MCF 10A (cell line): ENCODE data around the gene TEX13A. TPM values are rescaled to one million over a fixed set of nuclear protein-coding genes. Genes with fewer than 3 reads are reported as not detected.
A peak's percentile ranks its signal among the peaks of the same experiment; 100 is the strongest.
"Not testable (repeated sequence)": the region's sequence is repeated elsewhere in the genome, so short reads cannot be mapped to it uniquely, and the experiment has no call there.

Experiments used
- BruUV-seq: library from RNA; stranded (reverse); fragments of 400-500 nt; replicated peaks from 2 replicates; lab custom pipeline; 2021; lab: Mats Ljungman, UMichigan
- CTCF ChIA-PET: fragments of 300-600 bp; sonication (Branson Sonifier 250); formaldehyde crosslinking; extraction: SDS; loops from one replicate; lab custom pipeline; 2021; ENCODE audit warnings: antibody characterized with exemption, inconsistent platforms; lab: Yijun Ruan, JAX
- POLR2A ChIA-PET: fragments of 300-600, 350-650 bp; sonication (Branson Sonifier 250); formaldehyde crosslinking; extraction: SDS; loops from one replicate; lab custom pipeline; 2020; ENCODE audit warnings: antibody characterized with exemption, inconsistent platforms; lab: Yijun Ruan, JAX
- DNase-seq: peaks from one replicate; pipeline ENCODE4 v3.0.0-alpha.2; 2018; ENCODE audit not compliant: unreplicated experiment
- H3K27ac Mint-ChIP-seq: one replicate; pipeline ENCODE4 v1.8.0; 2022; ENCODE audit warnings: mild to moderate bottlenecking, low read depth, mixed read lengths; ENCODE audit not compliant: unreplicated experiment
- H3K27me3 Mint-ChIP-seq: one replicate; pipeline ENCODE4 v1.8.0; 2022; ENCODE audit warnings: mixed read lengths; ENCODE audit not compliant: insufficient read depth, unreplicated experiment
- H3K36me3 Mint-ChIP-seq: one replicate; pipeline ENCODE4 v1.8.0; 2022; ENCODE audit warnings: mild to moderate bottlenecking, moderate library complexity, mixed read lengths; ENCODE audit not compliant: insufficient read depth, unreplicated experiment
- H3K4me1 Mint-ChIP-seq: one replicate; pipeline ENCODE4 v1.8.0; 2022; ENCODE audit warnings: mixed read lengths; ENCODE audit not compliant: insufficient read depth, unreplicated experiment
- H3K4me3 Mint-ChIP-seq: one replicate; pipeline ENCODE4 v1.8.0; 2022; ENCODE audit warnings: mild to moderate bottlenecking, moderate library complexity, mixed read lengths; ENCODE audit not compliant: unreplicated experiment
- H3K9me3 Mint-ChIP-seq: one replicate; pipeline ENCODE4 v1.8.0; 2022; ENCODE audit warnings: mixed read lengths; ENCODE audit not compliant: unreplicated experiment
- intact Hi-C: fragments of 100-400 bp; cut with micrococcal nuclease; formaldehyde crosslinking; loops from 2 replicates; pipeline ENCODE4 v1.14.1; 2022
- total RNA-seq: library from RNA; stranded (reverse); gene quantifications from 2 replicates; pipeline ENCODE4 v1.2.3, GENCODE V29; 2022
- TF ChIP-seq, protein P1 (sequence below): fragments of 200-600 bp; IDR thresholded peaks from one replicate; pipeline ENCODE4 v1.8.0; 2022; ENCODE audit warnings: antibody characterized with exemption, mild to moderate bottlenecking; ENCODE audit not compliant: unreplicated experiment

TEX13A gene
- total RNA-seq, 1 experiment from 2014 or later = 0.30 TPM

DNA sequence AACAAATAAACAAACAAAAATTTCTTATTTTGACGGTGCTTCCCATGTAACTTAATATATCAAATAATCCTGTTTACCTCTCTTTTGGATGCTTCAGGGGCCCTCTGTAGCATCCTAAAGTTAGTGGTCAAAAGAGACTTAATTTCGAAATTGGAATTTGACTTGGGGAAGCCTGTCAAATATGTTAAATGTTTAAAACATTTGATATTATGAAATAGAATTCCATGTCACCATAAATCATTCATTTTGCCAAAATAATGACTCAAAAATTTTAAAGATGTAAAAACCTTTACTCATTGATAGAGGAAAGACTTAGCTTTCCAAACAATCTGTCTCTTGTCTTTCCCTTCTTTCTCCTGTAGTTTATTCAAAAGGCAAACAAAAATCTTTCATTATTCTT lies 20.6 kb upstream of the TEX13A start:
- Mint-ChIP-seq H3K36me3 (no peaks in the 10 kb centered on the region), H3K27me3 (peaks cover 33% of the 10 kb centered on the region), H3K4me1 (no peaks in the 10 kb centered on the region), H3K4me3 (no peak overlapping the region), H3K9me3 (no peaks in the 10 kb centered on the region), H3K27ac (no peak overlapping the region)
- DNase-seq = peak; percentile 44
- TF ChIP-seq, protein P1, sequence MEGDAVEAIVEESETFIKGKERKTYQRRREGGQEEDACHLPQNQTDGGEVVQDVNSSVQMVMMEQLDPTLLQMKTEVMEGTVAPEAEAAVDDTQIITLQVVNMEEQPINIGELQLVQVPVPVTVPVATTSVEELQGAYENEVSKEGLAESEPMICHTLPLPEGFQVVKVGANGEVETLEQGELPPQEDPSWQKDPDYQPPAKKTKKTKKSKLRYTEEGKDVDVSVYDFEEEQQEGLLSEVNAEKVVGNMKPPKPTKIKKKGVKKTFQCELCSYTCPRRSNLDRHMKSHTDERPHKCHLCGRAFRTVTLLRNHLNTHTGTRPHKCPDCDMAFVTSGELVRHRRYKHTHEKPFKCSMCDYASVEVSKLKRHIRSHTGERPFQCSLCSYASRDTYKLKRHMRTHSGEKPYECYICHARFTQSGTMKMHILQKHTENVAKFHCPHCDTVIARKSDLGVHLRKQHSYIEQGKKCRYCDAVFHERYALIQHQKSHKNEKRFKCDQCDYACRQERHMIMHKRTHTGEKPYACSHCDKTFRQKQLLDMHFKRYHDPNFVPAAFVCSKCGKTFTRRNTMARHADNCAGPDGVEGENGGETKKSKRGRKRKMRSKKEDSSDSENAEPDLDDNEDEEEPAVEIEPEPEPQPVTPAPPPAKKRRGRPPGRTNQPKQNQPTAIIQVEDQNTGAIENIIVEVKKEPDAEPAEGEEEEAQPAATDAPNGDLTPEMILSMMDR = no peak
- intact Hi-C loops = no loop called here
- no TSS peak for BruUV-seq
- POLR2A ChIA-PET = no interaction called here
- CTCF ChIA-PET = no interaction called here

DNA sequence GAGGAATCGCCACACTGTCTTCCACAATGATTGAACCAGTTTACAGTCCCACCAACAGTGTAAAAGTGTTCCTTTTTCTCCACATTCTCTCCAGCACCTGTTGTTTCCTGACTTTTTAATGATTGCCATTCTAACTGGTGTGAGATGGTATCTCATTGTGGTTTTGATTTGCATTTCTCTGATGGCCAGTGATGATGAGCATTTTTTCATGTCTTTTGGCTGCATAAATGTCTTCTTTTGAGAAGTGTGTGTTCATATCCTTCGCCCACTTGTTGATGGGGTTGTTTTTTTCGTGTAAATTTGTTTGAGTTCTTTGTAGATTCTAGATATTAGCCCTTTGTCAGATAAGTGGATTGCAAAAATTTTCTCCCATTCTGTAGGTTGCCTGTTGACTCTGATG lies 16.9 kb upstream of the TEX13A start:
- CTCF ChIA-PET, H3K9me3 Mint-ChIP-seq, H3K36me3 Mint-ChIP-seq, POLR2A ChIA-PET, DNase-seq, BruUV-seq, H3K4me1 Mint-ChIP-seq, intact Hi-C loops, H3K4me3 Mint-ChIP-seq, H3K27ac Mint-ChIP-seq: not testable (repeated sequence)
- H3K27me3 Mint-ChIP-seq = peaks cover 21% of the 10 kb centered on the region

DNA sequence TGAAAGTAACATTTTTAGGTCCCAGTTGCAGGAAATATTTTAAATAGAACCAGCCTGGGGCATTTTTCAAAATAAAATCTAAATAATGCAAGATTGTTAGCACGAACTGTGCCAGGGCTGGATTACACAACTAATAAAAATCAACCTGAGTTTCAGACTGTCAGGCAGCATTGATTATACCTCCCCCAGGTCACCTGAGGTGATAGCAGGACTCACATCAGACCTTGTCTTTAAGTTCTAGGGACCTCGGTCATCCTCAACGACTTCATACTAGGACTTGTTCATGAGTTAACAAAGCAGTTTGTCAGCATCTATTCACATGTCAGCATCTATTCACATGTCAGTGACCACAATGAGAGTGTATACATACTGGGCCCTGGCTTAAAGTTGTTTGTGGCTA lies 8.7 kb upstream of the TEX13A start:
- H3K27ac Mint-ChIP-seq = no peak overlapping the region
- ChIA-PET POLR2A (no interaction called here), CTCF (interaction anchor here (0.7 kb wide), 1 partner anchor 39 kb away, joined by 3 read pairs; no protein-coding TSS in a partner anchor)
- no peak for DNase-seq
- TF ChIP-seq, protein P1 = no peak
- no peaks in the 10 kb centered on the region for H3K9me3 Mint-ChIP-seq
- BruUV-seq = no TSS peak
- H3K4me3 Mint-ChIP-seq = no peak overlapping the region
- intact Hi-C loops = no loop called here
- peaks cover 32% of the 10 kb centered on the region for H3K27me3 Mint-ChIP-seq
- no peaks in the 10 kb centered on the region for H3K36me3 Mint-ChIP-seq
- no peaks in the 10 kb centered on the region for H3K4me1 Mint-ChIP-seq

DNA sequence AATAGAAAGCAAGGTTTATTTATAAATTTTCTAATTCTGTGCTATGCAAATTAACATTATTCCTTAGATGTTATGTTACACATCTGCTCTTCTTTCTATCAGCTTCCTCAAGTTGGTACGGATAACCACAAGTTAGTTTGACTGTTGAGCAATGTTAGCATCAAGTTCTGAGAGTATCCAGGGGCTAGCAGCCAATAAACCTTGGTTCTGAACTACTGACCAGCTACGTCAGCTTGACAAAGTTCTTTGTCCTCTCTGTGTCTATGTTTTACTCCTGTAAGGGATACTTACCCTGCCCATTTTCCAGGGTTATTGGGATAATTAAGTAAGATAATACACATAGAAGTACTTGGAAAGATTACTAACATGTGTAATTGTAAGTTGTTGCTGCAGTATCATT lies 8.1 kb upstream of the TEX13A start:
- Mint-ChIP-seq H3K36me3 (no peaks in the 10 kb centered on the region), H3K27me3 (peaks cover 36% of the 10 kb centered on the region), H3K9me3 (no peaks in the 10 kb centered on the region), H3K27ac (no peak overlapping the region), H3K4me1 (no peaks in the 10 kb centered on the region), H3K4me3 (no peak overlapping the region)
- BruUV-seq = no TSS peak
- DNase-seq = no peak
- intact Hi-C loops = no loop called here
- TF ChIP-seq, protein P1 = no peak
- ChIA-PET POLR2A (no interaction called here), CTCF (interaction anchor here (0.7 kb wide), 1 partner anchor 38 kb away, joined by 3 read pairs; no protein-coding TSS in a partner anchor)

DNA sequence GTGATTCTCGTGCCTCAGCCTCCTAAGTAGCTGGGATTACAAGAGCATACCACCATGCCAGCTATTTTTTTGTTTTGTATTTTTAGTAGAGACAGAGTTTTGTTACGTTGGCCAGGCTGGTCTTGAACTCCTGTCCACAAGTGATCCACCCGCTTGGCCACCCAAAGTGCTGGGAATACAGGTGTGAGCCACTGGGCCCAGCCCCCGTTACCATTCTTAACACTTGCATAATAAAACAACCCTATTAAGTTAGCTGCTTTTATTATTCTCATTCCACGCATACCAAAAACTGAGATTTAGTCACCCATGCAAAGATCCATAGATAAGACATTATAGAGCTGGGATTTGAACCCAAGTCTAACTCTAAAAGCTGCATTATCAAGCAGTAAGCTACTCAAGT lies 6.0 kb upstream of the TEX13A start:
- H3K9me3 Mint-ChIP-seq = no peaks in the 10 kb centered on the region
- DNase-seq = no peak
- H3K36me3 Mint-ChIP-seq = no peaks in the 10 kb centered on the region
- no peak overlapping the region for H3K4me3 Mint-ChIP-seq
- H3K4me1 Mint-ChIP-seq = no peaks in the 10 kb centered on the region
- CTCF ChIA-PET = no interaction called here
- no peak overlapping the region for H3K27ac Mint-ChIP-seq
- BruUV-seq = no TSS peak
- intact Hi-C loops = no loop called here
- peaks cover 48% of the 10 kb centered on the region for H3K27me3 Mint-ChIP-seq
- TF ChIP-seq, protein P1 = no peak
- POLR2A ChIA-PET = interaction anchor here (0.6 kb wide), 1 partner anchor 453 kb away, joined by 3 read pairs; no protein-coding TSS in a partner anchor
